NB4 (cell line): ENCODE data around the gene ATXN7L1.

ENCODE experiments used
- DNase-seq: peaks from one replicate; pipeline ENCODE4 v3.0.0; 2010; ENCODE audit warnings: low read depth
- H3K4me3 ChIP-seq: one replicate; pipeline ENCODE4 v1.5.1; 2011; ENCODE audit warnings: mild to moderate bottlenecking, low read depth, low read length, moderate library complexity
- MAX ChIP-seq: IDR thresholded peaks from 2 replicates; pipeline ENCODE4 v1.6.1; 2011; ENCODE audit warnings: low read depth, low read length
- MYC ChIP-seq: IDR thresholded peaks from 2 replicates; pipeline ENCODE4 v1.6.1; 2011; ENCODE audit warnings: low read depth, low read length
- POLR2A ChIP-seq: IDR thresholded peaks from 2 replicates; pipeline ENCODE4 v1.6.1; 2011; ENCODE audit warnings: mild to moderate bottlenecking; ENCODE audit not compliant: insufficient read length; ENCODE audit errors: extremely low read depth
- TF ChIP-seq, protein P1 (sequence below): IDR thresholded peaks from one replicate; pipeline ENCODE4 v1.5.1; 2012; ENCODE audit warnings: low read depth, low read length

ATXN7L1 gene

GRCh38 chr7:105874055-105874454 is 2.3 kb downstream of the ATXN7L1 start:
- TF ChIP-seq, protein P1, sequence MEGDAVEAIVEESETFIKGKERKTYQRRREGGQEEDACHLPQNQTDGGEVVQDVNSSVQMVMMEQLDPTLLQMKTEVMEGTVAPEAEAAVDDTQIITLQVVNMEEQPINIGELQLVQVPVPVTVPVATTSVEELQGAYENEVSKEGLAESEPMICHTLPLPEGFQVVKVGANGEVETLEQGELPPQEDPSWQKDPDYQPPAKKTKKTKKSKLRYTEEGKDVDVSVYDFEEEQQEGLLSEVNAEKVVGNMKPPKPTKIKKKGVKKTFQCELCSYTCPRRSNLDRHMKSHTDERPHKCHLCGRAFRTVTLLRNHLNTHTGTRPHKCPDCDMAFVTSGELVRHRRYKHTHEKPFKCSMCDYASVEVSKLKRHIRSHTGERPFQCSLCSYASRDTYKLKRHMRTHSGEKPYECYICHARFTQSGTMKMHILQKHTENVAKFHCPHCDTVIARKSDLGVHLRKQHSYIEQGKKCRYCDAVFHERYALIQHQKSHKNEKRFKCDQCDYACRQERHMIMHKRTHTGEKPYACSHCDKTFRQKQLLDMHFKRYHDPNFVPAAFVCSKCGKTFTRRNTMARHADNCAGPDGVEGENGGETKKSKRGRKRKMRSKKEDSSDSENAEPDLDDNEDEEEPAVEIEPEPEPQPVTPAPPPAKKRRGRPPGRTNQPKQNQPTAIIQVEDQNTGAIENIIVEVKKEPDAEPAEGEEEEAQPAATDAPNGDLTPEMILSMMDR, result no peak
- TF ChIP-seq MAX, result no peak
- TF ChIP-seq POLR2A, result no peak
- TF ChIP-seq MYC, result no peak
- no peak for DNase-seq
- H3K4me3 ChIP-seq, result no peak overlapping the region

DNA sequence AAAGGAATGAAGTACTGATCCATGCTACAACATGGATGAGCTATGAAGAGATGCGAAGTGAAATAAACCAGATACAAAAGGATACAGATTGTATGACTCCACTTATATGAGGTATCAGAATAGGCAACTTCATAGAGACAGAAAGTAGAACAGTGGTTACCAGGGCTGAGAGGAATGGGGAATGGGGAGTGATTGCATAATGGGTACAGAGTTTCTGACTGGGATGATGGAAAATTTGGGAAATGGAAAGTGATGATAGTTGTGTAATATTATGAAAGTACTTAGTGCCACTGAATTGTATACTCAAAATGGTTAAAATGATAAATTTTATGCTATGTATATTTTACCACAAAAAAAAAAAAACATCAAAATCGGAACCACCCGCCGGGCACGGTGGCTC is 3.9 kb downstream of the ATXN7L1 start:
- no peak for TF ChIP-seq MYC
- no peak for TF ChIP-seq POLR2A
- TF ChIP-seq, protein P1, result no peak
- no peak for TF ChIP-seq MAX
- DNase-seq, result no peak

DNA sequence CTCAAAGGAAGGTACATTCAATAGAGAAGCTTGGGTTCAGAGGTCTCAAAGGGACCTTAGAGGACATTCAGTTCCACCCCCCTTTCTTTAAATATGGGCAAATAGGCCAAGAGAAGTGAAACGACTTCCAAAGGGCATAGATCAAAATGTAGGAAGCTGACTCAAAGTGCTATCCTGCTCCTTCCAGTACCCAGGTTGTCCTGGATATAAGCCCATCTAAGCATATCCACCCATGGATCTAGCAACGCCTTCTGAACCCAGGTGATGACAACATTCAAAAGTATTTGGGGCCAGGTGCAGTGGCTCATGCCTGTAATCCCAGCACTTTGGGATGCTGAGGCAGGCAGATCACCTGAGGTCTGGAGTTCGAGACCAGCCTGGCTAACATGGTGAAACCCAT is 5.3 kb downstream of the ATXN7L1 start:
- no peak for DNase-seq
- H3K4me3 ChIP-seq, result no peak overlapping the region
- no peak for TF ChIP-seq MYC

More for the DNA sequence above, 3.9 kb downstream of the ATXN7L1 start:
- H3K4me3 ChIP-seq, result no peak overlapping the region

GRCh38 chr7:105866102-105866801 is 10.1 kb downstream of the ATXN7L1 start:
- no peak overlapping the region for H3K4me3 ChIP-seq
- no peak for DNase-seq
- TF ChIP-seq POLR2A (no peak), MAX (no peak), MYC (no peak)
- TF ChIP-seq, protein P1, result no peak

DNA sequence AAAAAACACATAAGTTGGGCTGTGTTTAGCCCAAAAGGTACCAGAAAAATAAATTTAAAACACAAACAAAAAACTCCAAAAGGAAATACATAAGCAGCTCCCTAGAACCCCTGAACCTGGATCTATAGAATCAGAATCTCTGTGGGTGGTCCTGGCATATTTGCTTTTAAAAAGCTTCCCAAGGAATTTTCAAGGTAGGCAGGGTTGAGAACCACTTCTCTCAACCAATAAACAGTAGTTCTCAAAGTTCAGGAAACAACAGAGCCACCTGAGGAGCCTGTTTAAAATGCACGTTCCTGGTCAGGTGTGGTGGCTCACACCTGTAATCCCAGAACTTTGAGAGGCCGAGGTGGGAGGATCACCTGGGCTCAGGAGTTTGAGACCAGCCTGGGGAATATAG is 12.5 kb downstream of the ATXN7L1 start:
- TF ChIP-seq POLR2A, result no peak
- TF ChIP-seq MYC, result no peak
- no peak for TF ChIP-seq MAX
- TF ChIP-seq, protein P1, result no peak
- no peak for DNase-seq
- no peak overlapping the region for H3K4me3 ChIP-seq

- DNase-seq, result no peak
- H3K4me3 ChIP-seq, result no peak overlapping the region
- TF ChIP-seq, protein P1, result no peak
Observed at GRCh38 chr7:105862770-105863169, 13.6 kb downstream of the ATXN7L1 start.
